ENCODE data around the gene CENPF.

- TF ChIP-seq CTCF (conservative IDR thresholded peaks at IDR 0.05; ENCODE audit: low read length): no peak
- TF ChIP-seq EZH2phosphoT487 (IDR thresholded peaks at IDR 0.05; ENCODE audit: borderline replicate concordance, low read depth, low read length): no peak
Observed at GRCh38 chr1:214660190-214660589, 57.2 kb downstream of the CENPF start.

All from OCI-LY7 (cell line).